HG03575 (cell line): ENCODE data around the gene RNASE8.

ENCODE experiments used
- ATAC-seq: cut with Tn5 transposase; IDR thresholded peaks from one replicate; pipeline ENCODE4 v1.9.1; 2021; ENCODE audit not compliant: unreplicated experiment, insufficient number of reproducible peaks, low FRiP score; ENCODE audit errors: extremely low read depth

Gene RNASE8

GRCh38 chr14:21068521-21069387 lies 11.1 kb downstream of the RNASE8 start:
- ATAC-seq, result no peak

GRCh38 chr14:21069388-21070082 lies 11.9 kb downstream of the RNASE8 start:
- no peak for ATAC-seq

- no peak for ATAC-seq
These were observed 12.5 kb downstream of the RNASE8 start, which contains the start of gene ARHGEF40 for GRCh38 chr14:21070083-21070609. TSS of gene ARHGEF40 (plus strand) at chr14:21070304. CDS start at chr14:21070397, 93 bp downstream.

- no peak for ATAC-seq
These were observed 13.1 kb downstream of the RNASE8 start for GRCh38 chr14:21070610-21071224.

- ATAC-seq, result no peak
These were observed 13.8 kb downstream of the RNASE8 start for GRCh38 chr14:21071225-21072030.

GRCh38 chr14:21072031-21072473 lies 14.4 kb downstream of the RNASE8 start:
- ATAC-seq, result no peak

- ATAC-seq, result no peak
These were observed 15.2 kb downstream of the RNASE8 start for GRCh38 chr14:21072781-21073339.

- no peak for ATAC-seq
These were observed 16.3 kb downstream of the RNASE8 start for GRCh38 chr14:21073921-21074320.

GRCh38 chr14:21074398-21075272 lies 17.0 kb downstream of the RNASE8 start:
- no peak for ATAC-seq

GRCh38 chr14:21075719-21076437 lies 18.3 kb downstream of the RNASE8 start:
- no peak for ATAC-seq

- ATAC-seq, result no peak
These were observed 20.1 kb downstream of the RNASE8 start for GRCh38 chr14:21077672-21078071.

- ATAC-seq, result no peak
These were observed 20.7 kb downstream of the RNASE8 start for GRCh38 chr14:21078287-21078686.

- ATAC-seq, result no peak
These were observed 21.1 kb downstream of the RNASE8 start for GRCh38 chr14:21078726-21079125.

- no peak for ATAC-seq
These were observed 24.0 kb downstream of the RNASE8 start for GRCh38 chr14:21081521-21082142.

GRCh38 chr14:21083565-21084325 lies 26.1 kb downstream of the RNASE8 start:
- ATAC-seq, result no peak

- ATAC-seq, result no peak
These were observed 26.8 kb downstream of the RNASE8 start for GRCh38 chr14:21084396-21084795.
